Measurements from ENCODE around the gene CNTN5. TPM values are rescaled to one million over a fixed set of nuclear protein-coding genes. Genes with fewer than 3 reads are reported as not detected.

The CNTN5 gene
- total RNA-seq, 2 donors from 2014 or later, result 0.78 TPM; not detected in 1

DNA sequence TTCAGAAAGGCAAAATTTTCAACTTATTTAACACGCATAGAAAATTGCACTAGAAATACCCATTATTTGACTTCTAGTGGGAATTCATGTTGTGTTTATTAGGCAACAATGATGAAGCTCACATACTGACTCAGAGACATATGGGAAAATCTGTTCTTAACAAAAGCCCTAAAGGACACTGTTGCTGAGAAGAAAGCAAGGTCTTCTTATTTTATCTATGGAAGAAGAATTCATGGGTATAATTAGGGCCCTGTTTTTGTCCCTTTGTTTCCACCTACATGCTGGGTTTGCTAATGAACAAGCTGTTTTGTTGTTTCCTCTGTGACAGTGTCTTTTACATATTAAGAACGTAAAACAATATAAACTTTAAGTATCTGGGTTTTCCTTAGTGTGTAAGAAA, 1059.6 kb downstream of the CNTN5 start:
- Histone ChIP-seq H3K36me3 (replicated peaks in 1 of 2; ENCODE audit: insufficient read depth in 1 of 2, low read depth in 2 of 2) (no peaks in the 10 kb centered on the region), H3K27me3 (no peaks in the 10 kb centered on the region), H3K27ac (no peak overlapping the region), H3K4me3 (no peak overlapping the region), H3K9me3 (no peaks in the 10 kb centered on the region), H3K4me1 (no peaks in the 10 kb centered on the region)
- no peak for DNase-seq
- WGBS, 2 donors, result 75 to 76% methylated on average over 2 of the region's 2 CpGs
- intact Hi-C loops (cut with DNase I), result no loop called here
- no peak for TF ChIP-seq POLR2A (IDR thresholded peaks at IDR 0.05)
- TF ChIP-seq, protein P1, sequence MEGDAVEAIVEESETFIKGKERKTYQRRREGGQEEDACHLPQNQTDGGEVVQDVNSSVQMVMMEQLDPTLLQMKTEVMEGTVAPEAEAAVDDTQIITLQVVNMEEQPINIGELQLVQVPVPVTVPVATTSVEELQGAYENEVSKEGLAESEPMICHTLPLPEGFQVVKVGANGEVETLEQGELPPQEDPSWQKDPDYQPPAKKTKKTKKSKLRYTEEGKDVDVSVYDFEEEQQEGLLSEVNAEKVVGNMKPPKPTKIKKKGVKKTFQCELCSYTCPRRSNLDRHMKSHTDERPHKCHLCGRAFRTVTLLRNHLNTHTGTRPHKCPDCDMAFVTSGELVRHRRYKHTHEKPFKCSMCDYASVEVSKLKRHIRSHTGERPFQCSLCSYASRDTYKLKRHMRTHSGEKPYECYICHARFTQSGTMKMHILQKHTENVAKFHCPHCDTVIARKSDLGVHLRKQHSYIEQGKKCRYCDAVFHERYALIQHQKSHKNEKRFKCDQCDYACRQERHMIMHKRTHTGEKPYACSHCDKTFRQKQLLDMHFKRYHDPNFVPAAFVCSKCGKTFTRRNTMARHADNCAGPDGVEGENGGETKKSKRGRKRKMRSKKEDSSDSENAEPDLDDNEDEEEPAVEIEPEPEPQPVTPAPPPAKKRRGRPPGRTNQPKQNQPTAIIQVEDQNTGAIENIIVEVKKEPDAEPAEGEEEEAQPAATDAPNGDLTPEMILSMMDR (IDR thresholded peaks at IDR 0.05), result no peak
- ATAC-seq, result no peak

GRCh38 chr11:100080821-100081220, 1060.1 kb downstream of the CNTN5 start:
- ATAC-seq (no peak), DNase-seq (no peak)
- Histone ChIP-seq H3K27me3 (no peaks in the 10 kb centered on the region), H3K9me3 (no peaks in the 10 kb centered on the region), H3K4me1 (no peaks in the 10 kb centered on the region), H3K27ac (no peak overlapping the region), H3K36me3 (replicated peaks in 1 of 2; ENCODE audit: insufficient read depth in 1 of 2, low read depth in 2 of 2) (no peaks in the 10 kb centered on the region), H3K4me3 (no peak overlapping the region)
- intact Hi-C loops (cut with DNase I), result no loop called here
- TF ChIP-seq, protein P1 (IDR thresholded peaks at IDR 0.05), result no peak
- TF ChIP-seq POLR2A (IDR thresholded peaks at IDR 0.05), result no peak

GRCh38 chr11:100093698-100094097, 1072.9 kb downstream of the CNTN5 start:
- Histone ChIP-seq H3K4me1 (peaks cover 6% of the 10 kb centered on the region), H3K27ac (no peak overlapping the region), H3K27me3 (no peaks in the 10 kb centered on the region), H3K36me3 (replicated peaks in 1 of 2; ENCODE audit: insufficient read depth in 1 of 2, low read depth in 2 of 2) (no peaks in the 10 kb centered on the region), H3K4me3 (no peak overlapping the region), H3K9me3 (no peaks in the 10 kb centered on the region)
- ATAC-seq, result no peak
- no peak for DNase-seq
- intact Hi-C loops (cut with DNase I), result no loop called here
- TF ChIP-seq POLR2A (IDR thresholded peaks at IDR 0.05), result no peak
- TF ChIP-seq, protein P1 (IDR thresholded peaks at IDR 0.05), result no peak
- 86 to 87% methylated on average over 2 of the region's 2 CpGs for WGBS, 2 donors

DNA sequence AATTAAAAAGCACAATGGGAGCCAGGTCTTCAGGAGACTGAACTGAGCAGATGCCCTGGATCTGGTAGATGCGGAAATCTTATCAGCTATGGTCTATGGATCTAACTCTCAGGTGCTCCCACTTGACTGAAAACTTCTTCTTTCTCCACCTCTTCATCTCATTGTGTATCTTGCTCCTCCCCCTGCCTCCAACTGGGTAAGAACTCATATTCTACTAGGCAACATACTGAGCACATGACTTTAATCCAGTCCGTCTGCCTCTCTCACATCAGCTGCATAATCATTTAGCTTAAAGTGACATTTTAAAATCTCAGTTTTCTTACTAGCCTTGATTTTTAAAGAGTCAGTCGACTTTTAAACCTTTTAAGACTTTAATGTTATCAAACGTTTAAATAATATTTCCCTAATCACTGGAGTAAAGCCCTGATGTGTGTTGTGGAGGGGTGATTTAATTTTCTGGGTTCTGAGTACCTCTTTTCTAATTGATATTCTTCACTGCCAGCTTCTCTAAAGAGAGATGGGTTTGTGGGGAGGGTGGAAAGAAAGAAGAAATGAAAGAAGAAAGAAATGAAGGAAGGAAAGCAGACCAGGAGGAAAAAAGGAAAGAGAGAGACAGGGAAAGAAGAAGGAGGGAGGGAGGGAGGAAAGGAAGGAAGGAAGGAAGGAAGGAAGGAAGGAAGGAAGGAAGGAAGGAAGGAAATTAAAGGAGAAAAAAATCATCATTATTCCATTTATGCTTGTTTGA, 1073.5 kb downstream of the CNTN5 start:
- TF ChIP-seq, protein P1 (IDR thresholded peaks at IDR 0.05), result no peak
- TF ChIP-seq POLR2A (IDR thresholded peaks at IDR 0.05), result no peak
- H3K9me3 ChIP-seq, result no peaks in the 10 kb centered on the region
- H3K27me3 ChIP-seq, result no peaks in the 10 kb centered on the region
- ATAC-seq, result no peak
- 75 to 77% methylated on average over 4 of the region's 4 CpGs for WGBS, 2 donors
- H3K4me3 ChIP-seq, result no peak overlapping the region
- H3K27ac ChIP-seq, result no peak overlapping the region
- DNase-seq, result no peak
- H3K36me3 ChIP-seq (replicated peaks in 1 of 2; ENCODE audit: insufficient read depth in 1 of 2, low read depth in 2 of 2), result no peaks in the 10 kb centered on the region
- intact Hi-C loops (cut with DNase I), result no loop called here
- peaks cover 6% of the 10 kb centered on the region for H3K4me1 ChIP-seq

DNA sequence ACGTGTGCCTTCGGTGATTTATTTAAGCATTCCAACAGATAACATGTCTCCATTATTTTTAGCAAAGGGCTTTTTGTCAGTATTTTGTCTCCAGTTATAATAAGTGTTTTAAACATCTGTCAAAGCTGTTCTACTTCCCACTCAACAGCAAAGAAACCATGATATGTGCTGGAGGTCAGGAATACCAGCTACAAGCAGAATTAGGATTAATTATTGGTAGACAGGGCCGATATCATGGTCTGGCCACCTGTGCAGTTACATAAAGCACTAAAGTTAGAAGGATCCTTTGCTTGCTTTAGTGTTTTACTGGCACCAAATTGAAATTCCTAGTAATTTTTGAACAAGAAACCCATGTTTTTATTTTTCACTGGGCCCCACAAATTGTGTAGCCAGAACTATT, 1075.1 kb downstream of the CNTN5 start:
- WGBS, 2 donors, result 14 to 18% methylated on average over 3 of the region's 3 CpGs
- ATAC-seq, result no peak

More for the DNA sequence above, 1075.1 kb downstream of the CNTN5 start:
- Histone ChIP-seq H3K4me1 (peaks cover 6% of the 10 kb centered on the region), H3K27me3 (no peaks in the 10 kb centered on the region), H3K9me3 (no peaks in the 10 kb centered on the region), H3K36me3 (replicated peaks in 1 of 2; ENCODE audit: insufficient read depth in 1 of 2, low read depth in 2 of 2) (no peaks in the 10 kb centered on the region), H3K27ac (peak overlapping the region in 1 of 4 donors; percentile 4), H3K4me3 (no peak overlapping the region)
- peak in 1 of 4 donors; percentile 15 for DNase-seq
- intact Hi-C loops (cut with DNase I), result no loop called here
- no peak for TF ChIP-seq POLR2A (IDR thresholded peaks at IDR 0.05)
- TF ChIP-seq, protein P1 (IDR thresholded peaks at IDR 0.05), result no peak
